ENCODE measurements around the gene APPL2.

DNA sequence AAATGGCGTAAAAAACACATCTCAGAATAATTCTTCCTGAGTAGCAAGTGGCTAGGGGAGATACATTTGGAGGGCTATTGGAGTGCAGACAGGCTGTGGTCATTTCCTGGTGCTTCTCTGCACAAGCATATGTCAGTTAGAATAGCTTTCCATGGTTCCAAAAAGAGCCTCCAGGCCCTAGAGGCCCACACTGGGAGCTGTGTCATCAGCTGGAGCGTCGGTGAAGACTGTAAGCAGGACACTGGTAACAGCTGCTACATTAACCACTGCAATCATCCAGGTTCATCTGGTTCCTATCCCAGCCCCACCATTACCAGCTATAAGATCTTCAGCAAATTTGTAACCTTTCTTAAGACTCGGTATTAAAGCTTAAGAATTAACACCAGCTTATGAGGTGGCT lies 31.7 kb upstream of the APPL2 start:
- TF ChIP-seq, protein P1, sequence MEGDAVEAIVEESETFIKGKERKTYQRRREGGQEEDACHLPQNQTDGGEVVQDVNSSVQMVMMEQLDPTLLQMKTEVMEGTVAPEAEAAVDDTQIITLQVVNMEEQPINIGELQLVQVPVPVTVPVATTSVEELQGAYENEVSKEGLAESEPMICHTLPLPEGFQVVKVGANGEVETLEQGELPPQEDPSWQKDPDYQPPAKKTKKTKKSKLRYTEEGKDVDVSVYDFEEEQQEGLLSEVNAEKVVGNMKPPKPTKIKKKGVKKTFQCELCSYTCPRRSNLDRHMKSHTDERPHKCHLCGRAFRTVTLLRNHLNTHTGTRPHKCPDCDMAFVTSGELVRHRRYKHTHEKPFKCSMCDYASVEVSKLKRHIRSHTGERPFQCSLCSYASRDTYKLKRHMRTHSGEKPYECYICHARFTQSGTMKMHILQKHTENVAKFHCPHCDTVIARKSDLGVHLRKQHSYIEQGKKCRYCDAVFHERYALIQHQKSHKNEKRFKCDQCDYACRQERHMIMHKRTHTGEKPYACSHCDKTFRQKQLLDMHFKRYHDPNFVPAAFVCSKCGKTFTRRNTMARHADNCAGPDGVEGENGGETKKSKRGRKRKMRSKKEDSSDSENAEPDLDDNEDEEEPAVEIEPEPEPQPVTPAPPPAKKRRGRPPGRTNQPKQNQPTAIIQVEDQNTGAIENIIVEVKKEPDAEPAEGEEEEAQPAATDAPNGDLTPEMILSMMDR (IDR thresholded peaks at IDR 0.05; ENCODE audit: low read length): no peak
- no peak for TF ChIP-seq EZH2 (IDR thresholded peaks at IDR 0.05; ENCODE audit: borderline replicate concordance, low read length)

Measured in OCI-LY1 (cell line).